Astrocyte of the spinal cord (primary cell): ENCODE measurements around the gene DYNLT5.

Source experiments
- DNase-seq: peaks from one replicate; pipeline ENCODE4 v3.0.0; 2011; ENCODE audit warnings: low read depth, low spot score
- H3K4me3 ChIP-seq: 2 replicates; pipeline ENCODE4 v1.5.1; 2011; ENCODE audit warnings: low read depth, mild to moderate bottlenecking, low read length, moderate library complexity
- CTCF ChIP-seq: IDR thresholded peaks from 2 replicates; pipeline ENCODE4 v1.5.1; 2012; ENCODE audit warnings: low read depth, mild to moderate bottlenecking, low read length, inconsistent platforms
- in situ Hi-C: cut with HindIII; loops from 2 replicates; pipeline ENCODE4 v1.10.0; 2017; ENCODE audit warnings: low sequenced_read_pairs

DYNLT5 gene

GRCh38 chr1:66752000-66752592 is at the start of gene DYNLT5:
Gene DYNLT5 (plus strand): TSS chr1:66752459. CDS start chr1:66754659, 2,200 bp downstream.
- H3K4me3 ChIP-seq, result peak within 1 kb of the TSS; percentile 43
- TF ChIP-seq CTCF, result peak; percentile 30
- DNase-seq, result peak; percentile 52
- in situ Hi-C loops, result no loop called here

DNA sequence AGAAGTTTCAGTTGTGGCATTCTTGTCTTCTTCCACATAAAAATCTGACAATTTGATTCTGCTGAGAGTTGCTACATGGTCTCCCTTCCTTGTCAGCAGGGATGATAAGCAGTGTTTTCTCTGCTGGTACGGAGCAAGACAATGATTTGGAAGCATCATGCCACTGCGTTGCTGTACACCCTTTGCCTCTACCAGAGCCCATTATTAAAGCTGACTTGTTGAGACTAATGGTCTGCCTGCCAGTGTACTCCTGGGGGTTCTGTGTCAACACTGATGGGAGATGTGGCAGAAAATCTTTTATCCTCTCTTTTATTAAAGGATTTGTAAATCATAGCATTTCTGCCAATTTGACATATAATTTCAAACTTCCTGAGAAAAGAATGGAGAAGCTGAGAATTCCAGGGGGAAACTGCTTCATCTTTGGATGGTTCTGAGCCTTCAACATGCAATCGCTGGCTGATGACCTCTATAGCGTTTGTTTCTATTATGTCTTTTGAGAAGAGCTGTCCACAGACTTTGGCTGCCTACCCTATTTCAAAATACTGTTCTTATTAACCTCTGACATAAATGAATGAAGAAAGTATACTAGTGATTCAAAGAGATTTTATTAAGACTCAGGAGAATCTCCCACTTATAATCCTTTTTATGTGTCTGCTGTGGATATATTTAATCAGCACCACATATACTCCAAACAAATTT is 47.9 kb upstream of the DYNLT5 start:
- no peak for TF ChIP-seq CTCF
- in situ Hi-C loops, result no loop called here
- H3K4me3 ChIP-seq, result no peak overlapping the region
- peak; percentile 19 for DNase-seq

DNA sequence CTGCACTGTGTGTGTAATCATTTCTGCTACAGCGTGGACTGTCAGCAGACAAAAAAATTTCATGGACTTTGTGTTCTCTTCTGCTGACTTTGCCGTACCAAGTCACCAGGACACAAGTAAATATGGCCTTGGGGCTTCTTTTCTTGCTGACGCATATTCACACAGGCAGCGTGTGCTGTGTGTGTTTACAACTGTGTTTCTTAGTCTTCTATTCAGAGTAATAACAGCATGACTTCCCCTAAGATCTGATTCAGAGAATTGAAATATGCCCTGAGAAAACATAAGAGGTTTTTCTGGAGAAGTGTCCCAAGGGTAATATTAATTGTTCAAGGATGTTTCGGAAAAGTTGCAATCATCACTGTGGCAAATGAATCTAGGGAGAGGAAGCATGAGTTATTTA is 47.1 kb upstream of the DYNLT5 start:
- in situ Hi-C loops, result no loop called here
- DNase-seq, result peak; percentile 88
- no peak for TF ChIP-seq CTCF
- H3K4me3 ChIP-seq, result no peak overlapping the region

GRCh38 chr1:66711420-66711819 is 40.8 kb upstream of the DYNLT5 start:
- in situ Hi-C loops, result no loop called here
- no peak for DNase-seq

DNA sequence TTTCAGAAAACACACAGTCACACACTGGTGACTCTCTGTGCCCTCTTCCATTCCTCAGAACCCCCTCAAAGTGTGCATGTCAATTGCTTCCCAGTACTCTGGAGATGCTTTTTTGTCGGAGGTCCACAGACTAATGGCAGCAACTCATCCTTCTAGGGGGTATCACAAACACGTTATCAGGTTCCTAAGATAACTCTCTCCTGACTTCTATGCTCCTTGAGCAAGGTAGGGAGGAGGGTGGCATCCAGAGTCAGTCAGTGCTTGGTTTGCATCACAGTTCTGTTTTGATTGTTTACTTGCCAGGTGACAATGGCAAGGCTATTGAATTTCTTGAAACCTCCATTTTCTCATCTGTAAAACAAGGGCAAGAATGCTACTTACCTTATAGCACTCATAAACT is 39.4 kb upstream of the DYNLT5 start:
- no peak for DNase-seq
- no peak for TF ChIP-seq CTCF
- in situ Hi-C loops, result no loop called here
- H3K4me3 ChIP-seq, result no peak overlapping the region

More at GRCh38 chr1:66711420-66711819, 40.8 kb upstream of the DYNLT5 start:
- peak; percentile 43 for TF ChIP-seq CTCF
- H3K4me3 ChIP-seq, result no peak overlapping the region

GRCh38 chr1:66723985-66724384 is 28.3 kb upstream of the DYNLT5 start:
- no peak for DNase-seq
- TF ChIP-seq CTCF, result no peak
- in situ Hi-C loops, result no loop called here
- no peak overlapping the region for H3K4me3 ChIP-seq
